Neuronal stem cell (in vitro differentiated cells): ENCODE results near the gene UBXN10.

Experiments used
- DNase-seq: peaks from one replicate; pipeline ENCODE4 v3.0.0-alpha.2; 2013; ENCODE audit warnings: low spot score
- H2AFZ ChIP-seq: one replicate; pipeline ENCODE4 v1.6.1; 2013; ENCODE audit warnings: mild to moderate bottlenecking, low read length, inconsistent platforms
- H2AK5ac ChIP-seq: 2 replicates; pipeline ENCODE4 v1.6.1; 2013; ENCODE audit warnings: low read depth, mild to moderate bottlenecking, inconsistent platforms, low read length, moderate library complexity, mixed read lengths
- H2BK120ac ChIP-seq: 2 replicates; pipeline ENCODE4 v1.6.1; 2013; ENCODE audit warnings: low read depth, mild to moderate bottlenecking, inconsistent platforms, low read length, moderate library complexity, mixed read lengths
- H2BK12ac ChIP-seq: one replicate; pipeline ENCODE4 v1.6.1; 2013; ENCODE audit warnings: low read length, inconsistent platforms
- H2BK15ac ChIP-seq: 2 replicates; pipeline ENCODE4 v1.6.1; 2013; ENCODE audit warnings: mild to moderate bottlenecking, low read length, inconsistent platforms, mixed read lengths
- H2BK5ac ChIP-seq: one replicate; pipeline ENCODE4 v1.6.1; 2013; ENCODE audit warnings: inconsistent platforms, mild to moderate bottlenecking, low read length, moderate library complexity
- H3K14ac ChIP-seq: one replicate; pipeline ENCODE4 v1.6.1; 2013; ENCODE audit warnings: low read length, inconsistent platforms
- H3K18ac ChIP-seq: 2 replicates; pipeline ENCODE4 v1.6.1; 2013; ENCODE audit warnings: low read length, inconsistent platforms
- H3K23ac ChIP-seq: 2 replicates; pipeline ENCODE4 v1.6.1; 2013; ENCODE audit warnings: low read depth, mild to moderate bottlenecking, mixed read lengths, low read length, inconsistent platforms; ENCODE audit not compliant: poor library complexity
- H3K27ac ChIP-seq: replicated peaks from 3 replicates; pipeline ENCODE4 v1.5.1; 2013; ENCODE audit warnings: low read length, inconsistent platforms
- H3K27me3 ChIP-seq, 3 experiments: 2 replicates each; pipeline ENCODE4 v1.6.1; 2013; ENCODE audit warnings: low read length in 3 of 3, mild to moderate bottlenecking in 2 of 3, inconsistent platforms in 1 of 3, low read depth in 1 of 3, mixed read lengths in 1 of 3, moderate library complexity in 1 of 3; ENCODE audit not compliant: control insufficient read depth in 3 of 3, insufficient read depth in 3 of 3
- H3K36me3 ChIP-seq, 2 donors: replicated peaks in 1 of 2; 2 replicates each; pipeline ENCODE4 v1.6.1; 2013; ENCODE audit warnings: low read length in 2 of 2; ENCODE audit not compliant: control insufficient read depth in 2 of 2, insufficient read depth in 2 of 2
- H3K4ac ChIP-seq: 2 replicates; pipeline ENCODE4 v1.6.1; 2013; ENCODE audit warnings: inconsistent platforms, mild to moderate bottlenecking, low read length, moderate library complexity
- H3K4me1 ChIP-seq, 2 donors: 1 replicate in 1 of 2; 2 replicates in 1 of 2; pipeline ENCODE4 v1.6.1; 2013; ENCODE audit warnings: low read length in 2 of 2, low read depth in 1 of 2; ENCODE audit not compliant: control insufficient read depth in 2 of 2, insufficient read depth in 1 of 2
- H3K4me2 ChIP-seq: one replicate; pipeline ENCODE4 v1.6.1; 2013; ENCODE audit warnings: mild to moderate bottlenecking, low read length, inconsistent platforms; ENCODE audit not compliant: insufficient read depth, poor library complexity, severe bottlenecking
- H3K4me3 ChIP-seq, 2 donors: 2 replicates each; pipeline ENCODE4 v1.5.1; 2013; ENCODE audit warnings: low read length in 2 of 2, mild to moderate bottlenecking in 2 of 2, inconsistent platforms in 1 of 2, moderate library complexity in 1 of 2
- H3K79me1 ChIP-seq: one replicate; pipeline ENCODE4 v1.6.1; 2013; ENCODE audit warnings: low read depth, mild to moderate bottlenecking, inconsistent platforms, low read length, moderate library complexity
- H3K9ac ChIP-seq: one replicate; pipeline ENCODE4 v1.6.1; 2013; ENCODE audit warnings: mild to moderate bottlenecking, low read depth, low read length, inconsistent platforms; ENCODE audit not compliant: poor library complexity
- H3K9me3 ChIP-seq, 2 donors: replicated peaks in 1 of 2; 2 replicates each; pipeline versions ENCODE3 to v1.6.1; 2013; ENCODE audit warnings: low read length in 2 of 2, mild to moderate bottlenecking in 2 of 2, inconsistent platforms in 1 of 2, low read depth in 1 of 2, mixed read lengths in 1 of 2, moderate library complexity in 1 of 2; ENCODE audit not compliant: control insufficient read depth in 2 of 2, insufficient read depth in 1 of 2
- H4K8ac ChIP-seq: one replicate; pipeline ENCODE4 v1.6.1; 2013; ENCODE audit warnings: low read depth, mild to moderate bottlenecking, inconsistent platforms, low read length, moderate library complexity
- H4K91ac ChIP-seq: one replicate; pipeline ENCODE4 v1.6.1; 2013; ENCODE audit warnings: low read length, low read depth, mild to moderate bottlenecking, inconsistent platforms; ENCODE audit not compliant: poor library complexity
- WGBS, 2 donors: extraction: QIAGEN DNeasy Blood & Tissue Kit; methylation state at CpG; one replicate each; pipeline ENCODE4 v1.1.7; 2013; ENCODE audit warnings: missing lambda C conversion rate in 2 of 2, mixed read lengths in 1 of 2; ENCODE audit not compliant: insufficient read length in 2 of 2, insufficient replicate concordance in 1 of 2; ENCODE audit errors: extremely low coverage in 2 of 2; 5-methylcytosine and 5-hydroxymethylcytosine counted together

The UBXN10 gene

GRCh38 chr1:20184997-20185833, 681 bp upstream of the UBXN10 start:
- Histone ChIP-seq H3K4me3 (peak overlapping the region in 1 of 2 donors; percentile 57), H3K4ac (no peak overlapping the region), H3K23ac (no peak overlapping the region), H3K36me3 (no peaks in the 10 kb centered on the region), H3K4me2 (peak overlapping the region; percentile 95), H3K4me1 (peaks cover 3 to 5% of the 10 kb centered on the region in 2 donors), H2BK5ac (no peak overlapping the region), H3K9ac (no peak overlapping the region), H2BK12ac (peak overlapping the region; percentile 2), H2AK5ac (no peak overlapping the region), H2BK15ac (no peak overlapping the region), H3K9me3 (no peaks in the 10 kb centered on the region), H2BK120ac (no peak overlapping the region), H3K14ac (no peak overlapping the region), H3K27me3 (peaks cover 0 to 53% (median 7%) of the 10 kb centered on the region in 3 experiments), H3K18ac (peak overlapping the region; percentile 77), H3K79me1 (no peaks in the 10 kb centered on the region), H2AFZ (peak overlapping the region; percentile 94), H4K8ac (no peak overlapping the region), H4K91ac (peak overlapping the region; percentile 40), H3K27ac (no peak overlapping the region)
- DNase-seq, result no peak
- no CpG with 5 or more reads among the region's 17 CpGs for WGBS, 2 donors

- H3K4me3 ChIP-seq, result peak overlapping the region in 1 of 2 donors; percentile 9
- no peak overlapping the region for H4K91ac ChIP-seq
- no peak overlapping the region for H3K18ac ChIP-seq
- H2BK12ac ChIP-seq, result no peak overlapping the region
- H3K23ac ChIP-seq, result no peak overlapping the region
- H3K14ac ChIP-seq, result no peak overlapping the region
- H2BK5ac ChIP-seq, result no peak overlapping the region
- H3K4me2 ChIP-seq, result no peak overlapping the region
- H3K4me1 ChIP-seq, result peaks cover 3 to 5% of the 10 kb centered on the region in 2 donors
- H3K79me1 ChIP-seq, result no peaks in the 10 kb centered on the region
- no peak overlapping the region for H2BK15ac ChIP-seq
- peaks cover 0 to 53% (median 9%) of the 10 kb centered on the region in 3 experiments for H3K27me3 ChIP-seq
- no peak overlapping the region for H2AK5ac ChIP-seq
- H3K4ac ChIP-seq, result no peak overlapping the region
- WGBS, 2 donors, result no CpG with 5 or more reads among the region's 7 CpGs
- no peaks in the 10 kb centered on the region for H3K36me3 ChIP-seq
- H3K27ac ChIP-seq, result no peak overlapping the region
- H3K9me3 ChIP-seq, result no peaks in the 10 kb centered on the region
- no peak for DNase-seq
- H2BK120ac ChIP-seq, result no peak overlapping the region
- H2AFZ ChIP-seq, result no peak overlapping the region
- no peak overlapping the region for H4K8ac ChIP-seq
- no peak overlapping the region for H3K9ac ChIP-seq
Observed at GRCh38 chr1:20187103-20187812, 1.4 kb downstream of the UBXN10 start.

GRCh38 chr1:20187813-20188454, 2.0 kb downstream of the UBXN10 start:
- DNase-seq, result no peak
- Histone ChIP-seq H3K79me1 (no peaks in the 10 kb centered on the region), H3K18ac (no peak overlapping the region), H2BK15ac (no peak overlapping the region), H3K27me3 (peaks cover 0 to 53% (median 9%) of the 10 kb centered on the region in 3 experiments), H4K91ac (no peak overlapping the region), H3K4me1 (peaks cover 3 to 5% of the 10 kb centered on the region in 2 donors), H3K4ac (no peak overlapping the region), H2BK5ac (no peak overlapping the region), H2BK120ac (no peak overlapping the region), H2BK12ac (no peak overlapping the region), H3K4me2 (no peak overlapping the region), H3K36me3 (no peaks in the 10 kb centered on the region), H3K4me3 (no peak overlapping the region), H3K23ac (no peak overlapping the region), H3K14ac (no peak overlapping the region), H3K9ac (no peak overlapping the region), H2AFZ (no peak overlapping the region), H2AK5ac (no peak overlapping the region), H3K27ac (no peak overlapping the region), H4K8ac (no peak overlapping the region), H3K9me3 (no peaks in the 10 kb centered on the region)
- no CpG with 5 or more reads among the region's 4 CpGs for WGBS, 2 donors

- no peak overlapping the region for H3K4me3 ChIP-seq
- H3K14ac ChIP-seq, result no peak overlapping the region
- no peaks in the 10 kb centered on the region for H3K9me3 ChIP-seq
- no peak overlapping the region for H3K4me2 ChIP-seq
- no peak overlapping the region for H3K27ac ChIP-seq
- no peak overlapping the region for H2BK15ac ChIP-seq
- H2AK5ac ChIP-seq, result no peak overlapping the region
- peaks cover 3 to 5% of the 10 kb centered on the region in 2 donors for H3K4me1 ChIP-seq
- no peak overlapping the region for H2BK120ac ChIP-seq
- H4K8ac ChIP-seq, result no peak overlapping the region
- H3K23ac ChIP-seq, result no peak overlapping the region
- no peak overlapping the region for H2BK5ac ChIP-seq
- WGBS, 2 donors, result no CpG with 5 or more reads among the region's 4 CpGs
- no peak for DNase-seq
- no peak overlapping the region for H3K4ac ChIP-seq
- H2AFZ ChIP-seq, result no peak overlapping the region
- no peak overlapping the region for H3K18ac ChIP-seq
- no peaks in the 10 kb centered on the region for H3K79me1 ChIP-seq
- no peak overlapping the region for H4K91ac ChIP-seq
- H2BK12ac ChIP-seq, result no peak overlapping the region
- peaks cover 0 to 51% (median 9%) of the 10 kb centered on the region in 3 experiments for H3K27me3 ChIP-seq
- no peaks in the 10 kb centered on the region for H3K36me3 ChIP-seq
- no peak overlapping the region for H3K9ac ChIP-seq
Observed at GRCh38 chr1:20188455-20188817, 2.5 kb downstream of the UBXN10 start.
